ENCODE data around the gene LRRN4CL. TPM values are rescaled to one million over a fixed set of nuclear protein-coding genes. Genes with fewer than 3 reads are reported as not detected.

The LRRN4CL gene
- total and polyA plus RNA-seq, 2 of the 8 experiments (the other 6 are each of a cell fraction or from before 2014, with no cell fraction given) = 0.05 to 0.26 TPM

GRCh38 chr11:62716206-62716605 is 26.9 kb upstream of the LRRN4CL start:
- Histone ChIP-seq H3K23me2 (ENCODE audit: low read depth, low read length) (no peaks in the 10 kb centered on the region), H3K9me3 (ENCODE audit: insufficient read depth in 2 of 2, low read depth in 1 of 2, low read length in 1 of 2) (no peaks in the 10 kb centered on the region), H2BK120ac (replicated peaks; ENCODE audit: low read depth, low read length) (no peak overlapping the region), H4K20me1 (replicated peaks in 1 of 2; ENCODE audit: control insufficient read depth in 1 of 2, insufficient read depth in 2 of 2, low read length in 2 of 2) (peaks cover 0 to 3% of the 10 kb centered on the region in 2 experiments), H3K9ac (replicated peaks in 1 of 4; ENCODE audit: extremely low read depth in 1 of 4, low read depth in 3 of 4, low read length in 3 of 4) (no peak overlapping the region), H3K79me1 (ENCODE audit: low read depth, low read length) (no peaks in the 10 kb centered on the region; the same call in 1 of the 2 replicates), H3K4me3 (ENCODE audit: extremely low read depth in 1 of 4, insufficient read depth in 2 of 4, low read depth in 3 of 4, low read length in 4 of 4) (no peak overlapping the region), H3K14ac (ENCODE audit: insufficient read length) (no peak overlapping the region), H3K4me2 (ENCODE audit: insufficient read depth in 1 of 2, low read depth in 2 of 2, low read length in 2 of 2) (no peak overlapping the region), H3K56ac (replicated peaks; ENCODE audit: insufficient read length, low read depth, low read length) (no peak overlapping the region), H4K91ac (replicated peaks; ENCODE audit: insufficient read length, low read length) (no peak overlapping the region), H3K36me3 (ENCODE audit: control insufficient read depth in 2 of 4, insufficient read depth in 4 of 4, low read length in 3 of 4) (peaks cover 39 to 97% (median 76%) of the 10 kb centered on the region in 4 experiments), H2AK5ac (ENCODE audit: low read depth, low read length) (no peak overlapping the region), H3K79me2 (ENCODE audit: control insufficient read depth in 1 of 2, insufficient read depth in 2 of 2, low read length in 2 of 2) (peaks cover 0 to 19% of the 10 kb centered on the region in 2 experiments; a peak in 2 of 4 replicates), H4K5ac (ENCODE audit: insufficient read length, low read depth, low read length) (no peak overlapping the region), H3K27ac (ENCODE audit: low read depth, low read length) (no peak overlapping the region), H2BK5ac (ENCODE audit: low read depth, low read length) (no peak overlapping the region), H3K4me1 (replicated peaks in 1 of 4; ENCODE audit: control insufficient read depth in 3 of 4, insufficient read depth in 4 of 4, low read length in 3 of 4) (peaks cover 0 to 13% (median 2%) of the 10 kb centered on the region in 4 experiments; a peak in 3 of 7 replicates), H3K23ac (ENCODE audit: insufficient read length) (no peak overlapping the region), H2BK12ac (ENCODE audit: low read depth, low read length) (no peak overlapping the region), H3K27me3 (replicated peaks in 1 of 4; ENCODE audit: control insufficient read depth in 3 of 4, extremely low read depth in 1 of 4, insufficient read depth in 3 of 4, low read length in 3 of 4) (no peaks in the 10 kb centered on the region; a peak in 1 of 7 replicates), H2BK20ac (ENCODE audit: low read length) (no peak overlapping the region), H3K4ac (replicated peaks; ENCODE audit: insufficient read length, low read depth, low read length) (no peak overlapping the region), H3K18ac (ENCODE audit: extremely low read depth, low read length) (no peak overlapping the region), H2BK15ac (ENCODE audit: low read length) (no peak overlapping the region), H4K8ac (ENCODE audit: extremely low read depth, insufficient read depth, low read length) (no peak overlapping the region), H2AFZ (ENCODE audit: low read length) (no peak overlapping the region)
- POLR2A ChIA-PET (ENCODE audit: partially characterized antibody) = interaction anchor here (1.1 to 61.4 kb wide), 8 partner anchors 8 to 142 kb away, joined by 3 to 2041 read pairs (median 11); partner anchors contain the start of genes BSCL2, C11orf98, CSKMT and EEF1G
- WGBS, 2 experiments (ENCODE audit: extremely low coverage in 1 of 2, insufficient coverage in 1 of 2, insufficient read length in 1 of 2, insufficient replicate concordance in 2 of 2, low coverage in 1 of 2, low lambda C conversion rate in 2 of 2, missing lambda C conversion rate in 1 of 2) = 90% methylated on average over 5 of the region's 5 CpGs; no CpG with 5 or more reads in 1 of the 2 experiments
- CTCF ChIA-PET (ENCODE audit: partially characterized antibody) = interaction anchor here (0.6 to 4.0 kb wide), 9 partner anchors 8 to 497 kb away, joined by 3 to 26 read pairs (median 4); partner anchors contain the start of gene TAF6L
- FAIRE-seq = no peak
- no peak for DNase-seq (ENCODE audit: low read depth in 1 of 2, low spot score in 2 of 2)
- TF ChIP-seq TAF7 (optimal IDR thresholded peaks at IDR 0.05; ENCODE audit: borderline replicate concordance, low read depth, low read length) = no peak
- TF ChIP-seq POLR2A (IDR thresholded peaks at IDR 0.05; ENCODE audit: control extremely low read depth in 1 of 2, low read depth in 2 of 2, low read length in 2 of 2) = no peak
- TF ChIP-seq SIN3A (conservative IDR thresholded peaks at IDR 0.05 in 1 of 2, IDR thresholded peaks at IDR 0.05 in 1 of 2; ENCODE audit: low read depth in 1 of 2, low read length in 2 of 2) = no peak
- TF ChIP-seq HDAC6 (IDR thresholded peaks at IDR 0.05; ENCODE audit: low read depth, low read length) = no peak
- no peak for TF ChIP-seq JUND (IDR thresholded peaks at IDR 0.05; ENCODE audit: low read length)
- TF ChIP-seq KDM4A (IDR thresholded peaks at IDR 0.05; ENCODE audit: low read depth, low read length, severe bottlenecking) = no peak
- TF ChIP-seq SAP30 (IDR thresholded peaks at IDR 0.05; ENCODE audit: insufficient read depth, insufficient replicate concordance, low read length) = no peak
- no peak for TF ChIP-seq GABPA (IDR thresholded peaks at IDR 0.05; ENCODE audit: borderline replicate concordance, insufficient read depth, low read length)
- TF ChIP-seq RAD21 (IDR thresholded peaks at IDR 0.05 in 1 of 2, conservative IDR thresholded peaks at IDR 0.05 in 1 of 2; ENCODE audit: low read depth in 2 of 2, low read length in 2 of 2) = no peak
- no peak for TF ChIP-seq CBX8 (IDR thresholded peaks at IDR 0.05; ENCODE audit: borderline replicate concordance, low read depth, low read length)
- TF ChIP-seq KDM1A (IDR thresholded peaks at IDR 0.05; ENCODE audit: borderline replicate concordance, low read length) = no peak
- TF ChIP-seq CEBPB (IDR thresholded peaks at IDR 0.05; ENCODE audit: low read depth, low read length) = no peak
- no peak for TF ChIP-seq TAF1 (IDR thresholded peaks at IDR 0.05; ENCODE audit: low read depth, low read length)

Data from H1 (cell line).